ENCODE results near the gene ROR1.

- TF ChIP-seq CTCF (IDR thresholded peaks at IDR 0.05) (no peak), NFIC (IDR thresholded peaks at IDR 0.05; ENCODE audit: borderline replicate concordance) (no peak), GABPA (IDR thresholded peaks at IDR 0.05; ENCODE audit: low read depth) (no peak), EP300 (IDR thresholded peaks at IDR 0.05; ENCODE audit: borderline replicate concordance in 1 of 2, low read depth in 1 of 2, low read length in 1 of 2) (no peak), RFX5 (IDR thresholded peaks at IDR 0.05; ENCODE audit: low read length) (no peak), CHD2 (IDR thresholded peaks at IDR 0.05; ENCODE audit: low read length, partially characterized antibody) (no peak), SIN3A (IDR thresholded peaks at IDR 0.05; ENCODE audit: borderline replicate concordance, low read depth, low read length) (no peak), YY1 (IDR thresholded peaks at IDR 0.05; ENCODE audit: low read depth) (no peak), FOXM1 (IDR thresholded peaks at IDR 0.05; ENCODE audit: low read depth) (no peak)
Measured at GRCh38 chr1:64129701-64130100, 355.9 kb downstream of the ROR1 start.
